Astrocyte of the cerebellum (primary cell): ENCODE results near the gene RNF212B.
"Not testable (repeated sequence)": the region's sequence is repeated elsewhere in the genome, so short reads cannot be mapped to it uniquely, and the experiment has no call there.

Source experiments
- DNase-seq: peaks from one replicate; pipeline ENCODE4 v3.0.0-alpha.2; 2011; ENCODE audit warnings: low read depth
- H3K4me3 ChIP-seq: 2 replicates; pipeline ENCODE4 v1.5.1; 2011; ENCODE audit warnings: mild to moderate bottlenecking, low read depth, low read length, moderate library complexity
- CTCF ChIP-seq: IDR thresholded peaks from 2 replicates; pipeline ENCODE4 v1.5.1; 2012; ENCODE audit warnings: low read length, low read depth, moderate library complexity, mild to moderate bottlenecking; ENCODE audit errors: missing control alignments
- in situ Hi-C: cut with HindIII; loops from 2 replicates; pipeline ENCODE4 v1.10.0; 2017; ENCODE audit warnings: low sequenced_read_pairs

RNF212B gene

DNA sequence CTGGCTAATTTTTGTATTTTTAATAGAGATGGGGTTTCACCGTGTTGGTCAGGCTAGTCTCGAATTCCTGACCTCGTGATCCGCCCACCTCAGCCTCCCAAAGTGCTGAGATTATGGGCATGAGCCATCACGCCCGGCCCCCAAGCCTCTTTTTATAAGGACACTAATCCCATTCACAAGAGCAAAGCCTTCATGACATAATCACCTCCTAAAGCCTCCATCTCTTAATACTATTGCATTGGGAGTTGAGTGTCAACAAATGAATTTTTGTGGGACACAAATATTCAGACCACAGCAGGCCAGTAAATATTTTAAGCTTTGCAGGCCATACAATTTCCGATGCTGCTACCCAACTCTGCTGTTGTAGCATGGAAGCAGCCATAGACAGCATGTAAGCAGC is 10.9 kb downstream of the RNF212B start:
- H3K4me3 ChIP-seq, result no peak overlapping the region
- in situ Hi-C loops, result no loop called here
- no peak for DNase-seq
- TF ChIP-seq CTCF, result no peak

DNA sequence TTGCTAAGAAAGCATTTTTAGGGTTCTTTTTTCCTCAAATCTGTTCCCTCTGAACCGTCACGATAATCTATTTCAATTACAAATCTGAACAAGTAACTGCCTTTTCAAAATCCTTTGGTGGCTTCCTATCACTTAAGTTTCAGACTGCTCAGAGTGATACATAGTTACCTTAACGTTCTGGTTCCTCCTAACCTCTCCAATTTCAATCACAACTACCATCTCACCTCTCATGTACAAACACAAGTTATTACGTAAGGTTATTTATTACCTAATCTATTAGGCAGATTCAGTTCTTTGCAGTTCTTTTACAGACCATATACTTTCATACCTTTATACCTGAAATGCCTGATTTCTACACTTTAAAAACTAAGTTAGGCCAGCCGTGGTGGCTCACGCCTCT is 12.1 kb downstream of the RNF212B start:
- no peak overlapping the region for H3K4me3 ChIP-seq
- in situ Hi-C loops, result no loop called here
- TF ChIP-seq CTCF, result no peak
- no peak for DNase-seq

DNA sequence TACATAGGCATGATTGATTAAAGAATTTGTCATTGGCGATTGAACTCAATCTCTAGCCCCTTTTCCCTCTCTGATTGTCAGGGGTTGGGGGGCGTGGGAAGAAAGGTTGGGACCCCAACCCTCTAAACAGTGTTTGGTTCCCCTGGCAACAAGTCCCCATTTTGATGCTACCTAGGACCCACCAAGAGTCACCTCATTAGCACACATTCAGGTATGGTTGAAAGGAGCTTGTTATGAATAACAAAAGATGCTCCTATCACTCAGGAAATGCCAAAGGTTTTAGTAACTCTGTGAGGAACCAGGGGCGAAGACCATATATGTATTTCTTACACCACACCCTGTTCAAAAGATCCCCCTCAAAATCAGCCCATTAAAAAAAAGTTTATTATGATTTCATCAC is 14.3 kb downstream of the RNF212B start:
- in situ Hi-C loops, result no loop called here
- TF ChIP-seq CTCF, result no peak
- H3K4me3 ChIP-seq, result no peak overlapping the region
- no peak for DNase-seq

GRCh38 chr14:23252420-23253333 is 14.9 kb downstream of the RNF212B start:
- DNase-seq, result no peak
- TF ChIP-seq CTCF, result no peak
- H3K4me3 ChIP-seq, result no peak overlapping the region
- in situ Hi-C loops, result no loop called here

GRCh38 chr14:23258256-23258655 is 20.5 kb downstream of the RNF212B start:
- no peak overlapping the region for H3K4me3 ChIP-seq
- in situ Hi-C loops, result no loop called here
- no peak for TF ChIP-seq CTCF
- DNase-seq, result no peak

GRCh38 chr14:23259426-23259825 is 21.7 kb downstream of the RNF212B start:
- no peak for TF ChIP-seq CTCF
- no peak for DNase-seq
- H3K4me3 ChIP-seq, result no peak overlapping the region
- in situ Hi-C loops, result no loop called here

- in situ Hi-C loops, DNase-seq, H3K4me3 ChIP-seq: not testable (repeated sequence)
Measured at GRCh38 chr14:23260849-23261248, 23.1 kb downstream of the RNF212B start.
